DND-41 (cell line): Measurements from ENCODE around the gene DIAPH2.

ENCODE experiments used
- CTCF ChIP-seq: IDR thresholded peaks from 2 replicates; pipeline ENCODE4 v1.5.1; 2012; ENCODE audit warnings: borderline replicate concordance, low read length, moderate library complexity, mild to moderate bottlenecking; ENCODE audit not compliant: poor library complexity, severe bottlenecking; ENCODE audit errors: extremely low read depth
- EZH2 ChIP-seq: IDR thresholded peaks from 3 replicates; pipeline ENCODE4 v1.6.1; 2012; ENCODE audit warnings: borderline replicate concordance, low read depth, mild to moderate bottlenecking, moderate library complexity, low read length, inconsistent platforms; ENCODE audit not compliant: severe bottlenecking

GRCh38 chrX:96907516-96908272, 223.1 kb downstream of the DIAPH2 start:
- TF ChIP-seq CTCF: no peak
- no peak for TF ChIP-seq EZH2
